Stimulated activated CD4-positive, alpha-beta T cell treated with anti-CD3 and anti-CD28 coated beads, Interleukin-2, amount 100 ng/mL, for 24 hours (primary cell): ENCODE measurements around the gene CACNA2D1.
"Not testable (repeated sequence)": the region's sequence is repeated elsewhere in the genome, so short reads cannot be mapped to it uniquely, and the experiment has no call there.

Experiments used
- DNase-seq, 2 donors: peaks; one replicate each; pipeline ENCODE4 v3.0.0-alpha.2; 2020

Gene CACNA2D1

GRCh38 chr7:82433507-82433906, 10.1 kb downstream of the CACNA2D1 start:
- DNase-seq: no peak

GRCh38 chr7:82432743-82433142, 10.8 kb downstream of the CACNA2D1 start:
- not testable (repeated sequence) for DNase-seq

GRCh38 chr7:82430500-82431465, 12.8 kb downstream of the CACNA2D1 start:
- DNase-seq: no peak

GRCh38 chr7:82429408-82429807, 14.2 kb downstream of the CACNA2D1 start:
- DNase-seq: no peak

GRCh38 chr7:82428186-82428961, 15.2 kb downstream of the CACNA2D1 start:
- DNase-seq: no peak

GRCh38 chr7:82423446-82423845, 20.1 kb downstream of the CACNA2D1 start:
- no peak for DNase-seq

- DNase-seq: no peak
Measured at GRCh38 chr7:82419200-82419599, 24.4 kb downstream of the CACNA2D1 start.

- no peak for DNase-seq
Measured at GRCh38 chr7:82417898-82418297, 25.7 kb downstream of the CACNA2D1 start.

- DNase-seq: no peak
Measured at GRCh38 chr7:82416402-82416801, 27.2 kb downstream of the CACNA2D1 start.

- no peak for DNase-seq
Measured at GRCh38 chr7:82414389-82414788, 29.2 kb downstream of the CACNA2D1 start.

GRCh38 chr7:82413237-82413636, 30.3 kb downstream of the CACNA2D1 start:
- DNase-seq: no peak

GRCh38 chr7:82411732-82412131, 31.8 kb downstream of the CACNA2D1 start:
- DNase-seq: no peak

- no peak for DNase-seq
Measured at GRCh38 chr7:82410461-82410860, 33.1 kb downstream of the CACNA2D1 start.

- DNase-seq: no peak
Measured at GRCh38 chr7:82406937-82407336, 36.6 kb downstream of the CACNA2D1 start.

GRCh38 chr7:82405301-82405700, 38.3 kb downstream of the CACNA2D1 start:
- DNase-seq: no peak

- no peak for DNase-seq
Measured at GRCh38 chr7:82404652-82405051, 38.9 kb downstream of the CACNA2D1 start.

- DNase-seq: no peak
Measured at GRCh38 chr7:82404094-82404493, 39.5 kb downstream of the CACNA2D1 start.

- DNase-seq: no peak
Measured at GRCh38 chr7:82397879-82398524, 45.6 kb downstream of the CACNA2D1 start.

GRCh38 chr7:82396343-82396742, 47.2 kb downstream of the CACNA2D1 start:
- DNase-seq: no peak

GRCh38 chr7:82395147-82395546, 48.4 kb downstream of the CACNA2D1 start:
- DNase-seq: no peak

- DNase-seq: no peak
Measured at GRCh38 chr7:82393840-82394220, 49.7 kb downstream of the CACNA2D1 start.

GRCh38 chr7:82393076-82393839, 50.3 kb downstream of the CACNA2D1 start:
- DNase-seq: no peak

GRCh38 chr7:82390936-82391335, 52.6 kb downstream of the CACNA2D1 start:
- no peak for DNase-seq
